Measurements from ENCODE around the gene ZNF536.

ZNF536 gene

DNA sequence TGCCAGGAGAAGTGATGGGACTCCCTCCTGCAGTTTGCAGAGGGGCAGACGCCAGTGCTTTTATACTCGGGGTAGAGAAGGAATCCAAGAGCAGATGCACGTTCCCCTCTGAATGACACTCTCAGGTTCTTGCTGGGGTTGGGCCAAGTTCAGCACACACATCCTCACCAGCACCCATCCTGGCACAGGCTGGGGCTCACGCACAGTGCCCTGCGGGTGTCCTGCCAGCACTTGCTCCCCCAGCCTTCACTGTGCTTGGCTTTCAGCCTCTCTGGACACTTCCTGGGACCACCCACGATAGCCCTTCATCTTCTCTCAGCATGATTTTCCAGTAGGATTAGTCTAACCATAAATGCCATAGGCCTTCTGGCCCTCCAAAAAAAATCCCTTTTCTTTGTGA, 158.6 kb downstream of the ZNF536 start:
- TF ChIP-seq CTCF (IDR thresholded peaks at IDR 0.05; ENCODE audit: low read depth, low read length) = no peak
- H3K4me3 ChIP-seq (ENCODE audit: low read depth, low read length) = no peak overlapping the region

DNA sequence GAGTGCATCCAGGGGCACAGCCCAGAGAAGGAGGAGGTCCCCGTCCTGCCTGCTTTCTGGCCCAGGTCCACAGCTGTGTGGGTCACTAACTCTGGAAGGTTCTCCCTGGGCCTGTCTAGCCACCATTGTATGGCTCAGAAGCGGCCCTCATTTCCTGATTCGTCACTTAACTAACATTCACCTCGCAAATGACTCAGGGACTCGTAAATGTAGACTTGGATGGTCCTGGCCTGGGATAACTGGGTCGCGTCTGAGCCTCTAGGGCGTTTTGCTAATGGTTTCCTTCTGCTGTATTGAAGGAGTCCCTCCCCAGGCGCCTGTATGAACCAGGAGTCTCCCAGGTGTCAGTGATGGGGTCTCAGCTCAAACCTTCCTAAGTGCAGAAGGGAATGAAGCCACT, 162.8 kb downstream of the ZNF536 start:
- TF ChIP-seq CTCF (IDR thresholded peaks at IDR 0.05; ENCODE audit: low read depth, low read length) = no peak
- H3K4me3 ChIP-seq (ENCODE audit: low read depth, low read length) = no peak overlapping the region

DNA sequence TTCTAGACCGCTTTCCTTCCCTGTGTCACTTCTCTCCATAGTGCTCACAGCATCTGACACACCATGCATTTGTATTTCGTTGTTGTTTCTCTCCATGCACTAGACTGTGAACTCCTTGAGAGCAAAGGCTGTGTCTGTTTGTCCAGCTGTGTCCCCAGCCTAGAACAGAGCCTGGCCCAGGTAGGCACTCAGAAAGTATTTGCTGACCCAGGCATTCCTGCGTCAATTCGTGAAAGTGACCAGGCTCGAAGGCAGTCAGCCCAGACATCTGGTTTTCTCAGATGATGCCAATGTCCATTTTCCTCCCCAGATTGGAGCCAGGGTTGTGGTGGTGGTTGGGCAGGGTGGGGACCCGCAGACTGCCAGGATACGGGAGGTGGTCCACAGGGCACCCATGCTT, 164.8 kb downstream of the ZNF536 start:
- TF ChIP-seq CTCF (IDR thresholded peaks at IDR 0.05; ENCODE audit: low read depth, low read length) = no peak
- no peak overlapping the region for H3K4me3 ChIP-seq (ENCODE audit: low read depth, low read length)

- H3K4me3 ChIP-seq (ENCODE audit: low read depth, low read length) = no peak overlapping the region
- TF ChIP-seq CTCF (IDR thresholded peaks at IDR 0.05; ENCODE audit: low read depth, low read length) = no peak
Measured at GRCh38 chr19:30539315-30539714, 167.1 kb downstream of the ZNF536 start.

- H3K4me3 ChIP-seq (ENCODE audit: low read depth, low read length) = no peak overlapping the region
- TF ChIP-seq CTCF (IDR thresholded peaks at IDR 0.05; ENCODE audit: low read depth, low read length) = no peak
Measured at GRCh38 chr19:30539981-30540380, 167.8 kb downstream of the ZNF536 start.

- no peak for TF ChIP-seq CTCF (IDR thresholded peaks at IDR 0.05; ENCODE audit: low read depth, low read length)
- no peak overlapping the region for H3K4me3 ChIP-seq (ENCODE audit: low read depth, low read length)
Measured at GRCh38 chr19:30540761-30541160, 168.6 kb downstream of the ZNF536 start.

DNA sequence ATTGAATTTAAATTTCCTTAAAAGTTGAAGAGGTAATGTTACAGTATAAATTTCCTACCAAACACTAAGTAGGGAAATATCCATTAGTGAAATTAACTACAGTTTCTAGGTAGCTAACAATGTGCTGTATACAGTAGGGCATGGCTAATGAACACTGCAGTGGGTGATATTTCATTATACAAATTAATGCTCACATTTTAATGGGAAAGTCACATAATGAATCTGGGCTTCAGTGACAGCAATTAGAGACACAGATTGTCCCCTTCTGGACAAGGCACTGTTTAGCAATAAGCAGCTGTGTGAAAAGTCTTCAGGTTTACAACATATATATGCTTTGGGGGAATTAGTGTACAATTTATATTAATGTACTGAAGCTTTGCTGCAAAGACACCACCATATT, 169.4 kb downstream of the ZNF536 start:
- TF ChIP-seq CTCF (IDR thresholded peaks at IDR 0.05; ENCODE audit: low read depth, low read length) = no peak
- H3K4me3 ChIP-seq (ENCODE audit: low read depth, low read length) = no peak overlapping the region

Measured in WI38 (cell line).